ENCODE results near the gene SYNM.

SYNM gene

GRCh38 chr15:99157456-99157855 is 52.6 kb downstream of the SYNM start:
- DNase-seq (ENCODE audit: extremely low spot score, insufficient read length, low read depth): no peak
- FAIRE-seq: no peak

GRCh38 chr15:99158626-99159412 is 53.9 kb downstream of the SYNM start:
- FAIRE-seq: no peak
- DNase-seq (ENCODE audit: extremely low spot score, insufficient read length, low read depth): no peak

GRCh38 chr15:99163271-99164062 is 58.6 kb downstream of the SYNM start:
- no peak for DNase-seq (ENCODE audit: extremely low spot score, insufficient read length, low read depth)
- FAIRE-seq: peak; percentile 52

GRCh38 chr15:99164119-99164518 is 59.2 kb downstream of the SYNM start:
- no peak for FAIRE-seq

GRCh38 chr15:99165020-99165790 is 60.3 kb downstream of the SYNM start:
- FAIRE-seq (no peak), DNase-seq (ENCODE audit: extremely low spot score, insufficient read length, low read depth) (no peak)

More at GRCh38 chr15:99164119-99164518, 59.2 kb downstream of the SYNM start:
- DNase-seq (ENCODE audit: extremely low spot score, insufficient read length, low read depth): no peak

GRCh38 chr15:99165956-99166689 is 61.2 kb downstream of the SYNM start:
- FAIRE-seq: no peak
- no peak for DNase-seq (ENCODE audit: extremely low spot score, insufficient read length, low read depth)

- FAIRE-seq: no peak
- no peak for DNase-seq (ENCODE audit: extremely low spot score, insufficient read length, low read depth)
These were observed 62.3 kb downstream of the SYNM start for GRCh38 chr15:99167201-99167600.

- no peak for FAIRE-seq
- no peak for DNase-seq (ENCODE audit: extremely low spot score, insufficient read length, low read depth)
These were observed 62.8 kb downstream of the SYNM start for GRCh38 chr15:99167640-99168039.

GRCh38 chr15:99168601-99169580 is 64.0 kb downstream of the SYNM start:
- FAIRE-seq (no peak), DNase-seq (ENCODE audit: extremely low spot score, insufficient read length, low read depth) (no peak)

GRCh38 chr15:99169769-99170311 is 65.0 kb downstream of the SYNM start:
- DNase-seq (ENCODE audit: extremely low spot score, insufficient read length, low read depth) (no peak), FAIRE-seq (no peak)

- FAIRE-seq: no peak
- DNase-seq (ENCODE audit: extremely low spot score, insufficient read length, low read depth): no peak
These were observed 65.7 kb downstream of the SYNM start for GRCh38 chr15:99170476-99171065.

- FAIRE-seq (no peak), DNase-seq (ENCODE audit: extremely low spot score, insufficient read length, low read depth) (no peak)
These were observed 67.3 kb downstream of the SYNM start for GRCh38 chr15:99172171-99172570.

- no peak for FAIRE-seq
- no peak for DNase-seq (ENCODE audit: extremely low spot score, insufficient read length, low read depth)
These were observed 68.1 kb downstream of the SYNM start for GRCh38 chr15:99172989-99173388.

- DNase-seq (ENCODE audit: extremely low spot score, insufficient read length, low read depth) (no peak), FAIRE-seq (no peak)
These were observed 69.9 kb downstream of the SYNM start for GRCh38 chr15:99174567-99175395.

- no peak for DNase-seq (ENCODE audit: extremely low spot score, insufficient read length, low read depth)
- FAIRE-seq: no peak
These were observed 71.9 kb downstream of the SYNM start for GRCh38 chr15:99176757-99177156.

- no peak for FAIRE-seq
- DNase-seq (ENCODE audit: extremely low spot score, insufficient read length, low read depth): no peak
These were observed 72.8 kb downstream of the SYNM start for GRCh38 chr15:99177679-99178078.
